ENCODE data around the gene ALKAL2. TPM values are rescaled to one million over a fixed set of nuclear protein-coding genes. Genes with fewer than 3 reads are reported as not detected.

Gene ALKAL2
- total RNA-seq, 1 donor from 2014 or later = 6.7 TPM

GRCh38 chr2:314561-315336, 26.9 kb upstream of the ALKAL2 start:
- Histone ChIP-seq H3K4me3 (no peak overlapping the region), H3K9me3 (no peaks in the 10 kb centered on the region), H3K27ac (no peak overlapping the region), H3K4me1 (no peaks in the 10 kb centered on the region), H3K27me3 (ENCODE audit: low read depth) (no peaks in the 10 kb centered on the region), H3K36me3 (no peaks in the 10 kb centered on the region)
- DNase-seq = no peak
- intact Hi-C loops (cut with DNase I) = no loop called here
- no peak for TF ChIP-seq CTCF (IDR thresholded peaks at IDR 0.05)
- ATAC-seq = no peak

GRCh38 chr2:313991-314390, 26.1 kb upstream of the ALKAL2 start:
- H3K9me3 ChIP-seq = no peaks in the 10 kb centered on the region
- DNase-seq (no peak), ATAC-seq (no peak)
- no peaks in the 10 kb centered on the region for H3K27me3 ChIP-seq (ENCODE audit: low read depth)
- TF ChIP-seq CTCF (IDR thresholded peaks at IDR 0.05) = no peak
- H3K4me1 ChIP-seq = no peaks in the 10 kb centered on the region
- no peak overlapping the region for H3K4me3 ChIP-seq
- intact Hi-C loops (cut with DNase I) = no loop called here
- H3K36me3 ChIP-seq = no peaks in the 10 kb centered on the region
- no peak overlapping the region for H3K27ac ChIP-seq

GRCh38 chr2:310994-311393, 23.1 kb upstream of the ALKAL2 start:
- ATAC-seq = no peak

GRCh38 chr2:309954-310510, 22.1 kb upstream of the ALKAL2 start:
- Histone ChIP-seq H3K36me3 (no peaks in the 10 kb centered on the region), H3K27ac (no peak overlapping the region), H3K4me3 (no peak overlapping the region), H3K4me1 (no peaks in the 10 kb centered on the region), H3K27me3 (ENCODE audit: low read depth) (no peaks in the 10 kb centered on the region), H3K9me3 (no peaks in the 10 kb centered on the region)
- no peak for TF ChIP-seq CTCF (IDR thresholded peaks at IDR 0.05)
- DNase-seq (no peak), ATAC-seq (no peak)
- intact Hi-C loops (cut with DNase I) = no loop called here

More at GRCh38 chr2:310994-311393, 23.1 kb upstream of the ALKAL2 start:
- no peak overlapping the region for H3K27ac ChIP-seq
- H3K4me1 ChIP-seq = no peaks in the 10 kb centered on the region
- H3K36me3 ChIP-seq = no peaks in the 10 kb centered on the region
- no peaks in the 10 kb centered on the region for H3K27me3 ChIP-seq (ENCODE audit: low read depth)
- TF ChIP-seq CTCF (IDR thresholded peaks at IDR 0.05) = no peak
- H3K4me3 ChIP-seq = no peak overlapping the region
- intact Hi-C loops (cut with DNase I) = no loop called here
- no peak for DNase-seq
- no peaks in the 10 kb centered on the region for H3K9me3 ChIP-seq

GRCh38 chr2:309148-309953, 21.5 kb upstream of the ALKAL2 start:
- H3K36me3 ChIP-seq = no peaks in the 10 kb centered on the region
- ATAC-seq = no peak
- H3K4me1 ChIP-seq = no peaks in the 10 kb centered on the region
- no peak for TF ChIP-seq CTCF (IDR thresholded peaks at IDR 0.05)
- H3K27me3 ChIP-seq (ENCODE audit: low read depth) = no peaks in the 10 kb centered on the region
- no peak overlapping the region for H3K4me3 ChIP-seq
- H3K27ac ChIP-seq = no peak overlapping the region
- H3K9me3 ChIP-seq = no peaks in the 10 kb centered on the region
- intact Hi-C loops (cut with DNase I) = no loop called here
- DNase-seq = no peak

All from lower lobe of right lung (tissue), 2 donors.